B cell (primary cell): ENCODE results near the gene TRIP11.
"Not testable (repeated sequence)": the region's sequence is repeated elsewhere in the genome, so short reads cannot be mapped to it uniquely, and the experiment has no call there.

Experiments used
- CTCF ChIP-seq: fragments of 200-600 bp; IDR thresholded peaks from one replicate; pipeline ENCODE4 v1.8.0; 2022; ENCODE audit warnings: antibody characterized with exemption, mild to moderate bottlenecking
- EZH2 ChIP-seq: IDR thresholded peaks from 2 replicates; pipeline ENCODE4 v1.6.1; 2012; ENCODE audit warnings: borderline replicate concordance, low read depth, mild to moderate bottlenecking, moderate library complexity, low read length; ENCODE audit not compliant: insufficient read depth, poor library complexity, severe bottlenecking

GRCh38 chr14:92045904-92046303 lies 6.0 kb upstream of the TRIP11 start:
- TF ChIP-seq CTCF, EZH2: not testable (repeated sequence)
